ENCODE results near the gene CRAT. TPM values are rescaled to one million over a fixed set of nuclear protein-coding genes. Genes with fewer than 3 reads are reported as not detected.

Gene CRAT
- total RNA-seq, 1 donor from 2014 or later: 57.2 TPM

DNA sequence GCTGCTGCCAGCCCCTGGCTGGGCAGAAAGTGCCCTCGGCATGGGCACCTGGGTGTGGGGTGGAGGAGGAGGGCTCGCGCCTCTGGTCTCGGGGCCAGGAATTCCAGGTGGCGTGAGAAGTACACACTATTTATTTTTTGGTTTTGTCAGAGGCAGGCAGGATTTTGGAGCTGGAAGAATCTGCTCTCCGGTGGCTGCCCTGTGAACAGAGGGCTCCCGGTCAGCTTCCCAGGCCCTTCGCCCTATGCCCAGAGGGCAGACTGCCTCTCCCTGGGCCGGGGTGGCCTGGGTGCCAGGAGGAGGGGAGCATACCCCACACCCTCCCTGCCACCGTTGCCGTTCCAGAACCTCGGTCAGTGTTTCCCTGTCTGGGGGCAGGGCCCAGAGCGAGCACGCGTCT is 21.3 kb downstream of the CRAT start:
- no peak for DNase-seq (ENCODE audit: low read depth)

DNA sequence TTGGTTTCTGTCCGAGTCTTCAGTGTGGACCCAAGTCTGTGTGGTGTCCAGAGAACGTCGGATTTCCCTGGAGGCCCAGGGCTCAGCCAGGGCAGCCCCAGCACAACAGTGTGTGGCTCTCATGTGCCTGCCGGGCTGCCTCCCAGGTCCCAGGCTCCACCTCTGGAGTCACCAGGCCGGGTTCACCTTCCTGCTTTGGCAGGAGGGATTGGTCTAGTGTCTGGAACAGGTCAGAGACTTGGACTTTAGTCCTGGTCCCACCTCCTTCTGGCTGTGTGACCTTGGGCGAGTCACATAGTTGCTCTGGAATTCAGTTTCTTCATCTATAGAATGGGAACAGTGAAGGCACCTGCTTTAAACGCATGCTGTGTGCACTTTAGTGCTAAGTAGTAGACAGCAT is 26.5 kb downstream of the CRAT start:
- DNase-seq (ENCODE audit: low read depth): no peak

GRCh38 chr9:129081388-129081904 is 29.1 kb downstream of the CRAT start:
- peak; percentile 13 for DNase-seq (ENCODE audit: low read depth)

GRCh38 chr9:129080601-129081387 is 29.8 kb downstream of the CRAT start, which contains the start of gene DOLPP1:
DOLPP1 (plus strand) TSS chr9:129081111; CDS start chr9:129081132, 21 bp downstream.
- DNase-seq (ENCODE audit: low read depth): peak; percentile 94

- no peak for DNase-seq (ENCODE audit: low read depth)
Observed at GRCh38 chr9:129080298-129080600, 30.3 kb downstream of the CRAT start.

DNA sequence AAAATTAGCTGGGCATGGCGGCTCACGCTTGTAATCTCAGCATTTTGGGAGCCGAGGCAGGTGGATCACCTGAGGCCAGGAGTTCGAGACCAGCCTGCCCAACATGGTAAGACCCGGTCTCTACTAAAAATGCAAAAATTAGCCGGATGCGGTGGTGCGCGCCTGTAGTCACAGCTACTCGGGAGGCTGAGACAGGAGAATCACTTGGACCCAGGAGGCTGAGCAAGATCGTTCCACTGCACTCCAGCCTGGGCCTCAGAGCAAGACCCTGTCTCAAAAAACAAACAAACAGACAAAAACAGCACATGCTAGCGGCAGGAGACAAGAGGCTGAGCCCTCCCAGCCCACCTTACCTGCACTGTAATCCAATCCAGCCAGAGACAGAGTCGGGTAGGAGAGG is 30.8 kb downstream of the CRAT start:
- no peak for DNase-seq (ENCODE audit: low read depth)

DNA sequence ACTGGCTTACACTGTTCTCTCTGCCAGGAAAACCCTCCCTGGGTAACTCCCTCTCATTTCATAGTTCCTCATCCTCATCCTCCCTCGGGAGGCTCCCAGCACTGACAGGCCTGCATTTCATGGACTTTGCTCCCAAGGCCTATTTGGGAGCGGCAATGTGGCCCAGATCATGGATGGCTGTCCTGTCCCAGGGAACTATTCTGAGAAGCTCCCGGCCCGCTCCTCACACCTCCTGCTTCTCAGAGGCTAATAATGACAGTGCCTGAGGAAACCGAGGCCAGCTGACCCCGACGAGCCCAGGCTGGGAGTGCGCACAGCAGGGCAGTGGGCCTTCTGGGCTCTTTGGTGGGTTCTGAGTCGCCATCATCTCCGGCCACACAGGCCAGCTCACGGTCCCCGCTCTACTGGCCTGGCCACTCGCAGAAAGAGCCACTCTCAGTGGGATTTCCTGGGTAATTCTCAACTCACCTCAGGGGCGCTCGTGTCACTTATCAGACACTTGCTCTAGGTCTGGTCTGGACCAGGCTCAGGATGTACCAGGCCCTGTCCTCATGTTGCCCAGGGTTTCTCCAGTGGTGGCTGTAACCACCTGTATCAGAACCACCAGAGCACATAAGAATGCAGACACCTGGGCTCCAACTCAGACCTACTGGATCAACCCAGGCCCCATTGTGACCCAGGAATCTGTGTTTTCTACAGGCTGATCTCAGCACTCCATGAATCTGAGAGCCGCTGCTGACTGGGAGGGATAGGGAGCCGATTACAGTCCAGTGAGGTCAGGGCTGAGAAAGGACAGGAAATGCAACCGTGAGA is 31.7 kb downstream of the CRAT start:
- no peak for DNase-seq (ENCODE audit: low read depth)

- no peak for DNase-seq (ENCODE audit: low read depth)
Observed at GRCh38 chr9:129077236-129077635, 33.4 kb downstream of the CRAT start.

DNA sequence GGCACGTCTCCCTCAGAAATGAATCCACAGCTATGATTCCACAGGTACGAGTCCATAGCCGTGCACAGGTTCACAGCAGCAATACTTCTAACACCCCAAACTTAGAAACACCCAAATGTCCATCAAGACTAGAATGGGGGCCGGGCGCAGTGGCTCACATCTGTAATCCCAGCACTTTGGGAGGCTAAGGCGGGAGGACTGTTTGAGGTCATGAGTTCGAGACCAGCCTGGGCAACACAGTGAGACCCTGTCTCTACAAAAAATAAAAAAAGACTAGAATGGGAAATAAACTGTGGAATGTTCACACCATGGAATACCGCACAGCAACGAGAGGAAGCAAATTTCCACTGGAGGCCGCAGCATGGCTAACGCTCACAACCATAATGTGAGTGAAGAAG is 34.0 kb downstream of the CRAT start:
- DNase-seq (ENCODE audit: low read depth): no peak

- no peak for DNase-seq (ENCODE audit: low read depth)
Observed at GRCh38 chr9:129075996-129076639, 34.5 kb downstream of the CRAT start.

GRCh38 chr9:129074106-129074505 is 36.5 kb downstream of the CRAT start:
- no peak for DNase-seq (ENCODE audit: low read depth)

GRCh38 chr9:129073404-129073803 is 37.2 kb downstream of the CRAT start:
- no peak for DNase-seq (ENCODE audit: low read depth)

- no peak for DNase-seq (ENCODE audit: low read depth)
Observed at GRCh38 chr9:129072171-129072570, 38.4 kb downstream of the CRAT start.

DNA sequence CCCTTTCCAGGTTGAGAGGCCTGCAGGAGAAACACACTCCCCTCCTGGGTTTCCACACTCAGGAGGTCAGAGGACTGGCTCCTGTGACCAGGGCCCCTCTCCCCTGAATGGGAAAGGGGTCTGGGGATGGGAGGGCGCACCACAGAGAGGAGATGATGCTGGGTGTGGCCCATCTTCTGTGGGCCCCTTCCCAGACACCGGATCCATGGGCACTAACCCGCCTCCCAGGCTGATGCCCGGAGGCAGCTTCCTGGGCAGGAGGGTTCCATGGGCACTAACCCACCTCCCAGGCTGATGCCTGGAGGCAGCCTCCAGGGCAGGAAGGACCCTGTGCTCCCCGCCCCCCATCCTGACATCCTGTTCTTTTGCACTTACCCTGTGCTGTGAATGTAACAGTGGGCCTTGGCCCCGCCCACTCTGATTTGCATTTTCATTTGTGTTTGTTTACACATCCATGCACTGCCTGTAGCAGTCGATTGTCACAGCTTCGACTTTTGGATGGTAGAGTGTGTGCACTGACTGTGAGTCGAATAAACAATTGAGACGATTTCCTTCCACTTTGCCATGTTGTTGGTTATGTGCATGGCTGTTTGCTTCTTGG is 39.0 kb downstream of the CRAT start:
- no peak for DNase-seq (ENCODE audit: low read depth)

- DNase-seq (ENCODE audit: low read depth): no peak
Observed at GRCh38 chr9:129070696-129071525, 39.7 kb downstream of the CRAT start.

- DNase-seq (ENCODE audit: low read depth): no peak
Observed at GRCh38 chr9:129069862-129070641, 40.5 kb downstream of the CRAT start.

GRCh38 chr9:129068990-129069861 is 41.4 kb downstream of the CRAT start:
- no peak for DNase-seq (ENCODE audit: low read depth)

- DNase-seq (ENCODE audit: low read depth): no peak
Observed at GRCh38 chr9:129068110-129068509, 42.5 kb downstream of the CRAT start.

DNA sequence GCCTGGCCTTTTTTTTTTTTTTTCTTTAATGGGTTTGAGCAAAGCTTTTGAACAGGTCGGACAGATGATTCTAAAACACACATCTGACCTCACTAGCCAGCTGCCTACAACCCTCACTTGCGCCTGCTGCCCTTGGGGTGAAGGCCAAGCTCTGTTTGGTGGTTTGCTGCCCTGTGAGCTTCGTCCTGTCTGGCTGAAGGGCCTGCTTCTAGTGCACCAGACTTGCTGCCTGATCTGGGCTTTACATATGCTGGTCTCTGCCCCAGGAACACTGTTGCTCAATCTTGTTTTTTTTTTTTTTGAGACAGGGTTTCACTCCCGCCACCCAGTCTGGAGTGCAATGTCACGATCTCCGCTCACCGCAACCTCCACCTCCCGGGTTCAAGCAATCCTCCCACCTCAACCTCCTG is 46.1 kb downstream of the CRAT start:
- DNase-seq (ENCODE audit: low read depth): no peak

All from renal cortical epithelial cell (primary cell).